GM12878 (cell line): ENCODE results near the gene SNX19. TPM values are rescaled to one million over a fixed set of nuclear protein-coding genes. Genes with fewer than 3 reads are reported as not detected.

Experiments used
- ATAC-seq: fragments of 200-7000 bp; cut with Tn5 transposase; 3 replicates; pipeline ENCODE4 v1.9.1; 2020; ENCODE audit warnings: mild to moderate bottlenecking, moderate library complexity
- BruUV-seq: library from RNA; stranded (reverse); fragments of 400-500 nt; replicated peaks from 2 replicates; lab custom pipeline; 2021; lab: Mats Ljungman, UMichigan
- CTCF ChIA-PET: fragments of 300-600 bp; sonication (Branson Sonifier 250); formaldehyde crosslinking; extraction: SDS; loops from one replicate; lab custom pipeline; 2021; ENCODE audit warnings: inconsistent platforms; lab: Yijun Ruan, JAX
- POLR2A ChIA-PET: fragments of 350-600 bp; formaldehyde crosslinking; extraction: SDS; loops from one replicate; lab custom pipeline; 2021; ENCODE audit warnings: inconsistent platforms; lab: Charles Lee
- RAD21 ChIA-PET: fragments of 300-600 bp; sonication (Branson Sonifier 250); formaldehyde crosslinking; loops from one replicate; lab custom pipeline; 2023; ENCODE audit warnings: antibody characterized with exemption; ENCODE audit not compliant: unreplicated experiment; lab: Charles Lee
- SMC1A ChIA-PET: fragments of 300-600 bp; sonication (Branson Sonifier 250); formaldehyde crosslinking; loops from one replicate; lab custom pipeline; 2023; ENCODE audit not compliant: unreplicated experiment, uncharacterized antibody; lab: Charles Lee
- DNase-seq: peaks from one replicate; pipeline ENCODE4 v3.0.0-alpha.2; 2011; ENCODE audit warnings: low read depth, low spot score
- FAIRE-seq: peaks from 3 replicates; lab custom pipeline; 2011; peaks lifted over from hg19 to GRCh38; lab: Jason Lieb, UNC
- H2AFZ ChIP-seq: 2 replicates; pipeline ENCODE4 v1.6.0; 2011; ENCODE audit warnings: low read depth, low read length, control low read depth; ENCODE audit not compliant: control insufficient read depth
- H3K27ac ChIP-seq: 2 replicates; pipeline ENCODE4 v1.5.1; 2011; ENCODE audit warnings: control low read depth; ENCODE audit not compliant: control insufficient read depth, insufficient read depth
- H3K27me3 ChIP-seq, 2 experiments: replicated peaks in 1 of 2; 2 replicates each; pipeline versions ENCODE4 v1.6.0 to v1.6.1; 2011; ENCODE audit warnings: low read length in 1 of 2; ENCODE audit not compliant: control insufficient read depth in 2 of 2, insufficient read depth in 2 of 2
- H3K36me3 ChIP-seq, 2 experiments: 2 replicates each; pipeline ENCODE4 v1.5.1; 2011; ENCODE audit warnings: low read length in 1 of 2; ENCODE audit not compliant: control insufficient read depth in 2 of 2, insufficient read depth in 2 of 2
- H3K4me1 ChIP-seq: 2 replicates; pipeline ENCODE4 v1.6.1; 2011; ENCODE audit warnings: mild to moderate bottlenecking, low read length, moderate library complexity, mixed read lengths; ENCODE audit not compliant: control insufficient read depth, insufficient read depth
- H3K4me2 ChIP-seq: 2 replicates; pipeline ENCODE4 v1.6.0; 2011; ENCODE audit warnings: control low read depth; ENCODE audit not compliant: control insufficient read depth, insufficient read depth
- H3K4me3 ChIP-seq: fragments of 200-600 bp; sonication (generic); 2 replicates; pipeline ENCODE4 v1.5.1; 2016
- H3K79me2 ChIP-seq: 2 replicates; pipeline ENCODE4 v1.6.0; 2011; ENCODE audit warnings: low read length; ENCODE audit not compliant: control insufficient read depth, insufficient read depth
- H3K9ac ChIP-seq: 2 replicates; pipeline ENCODE4 v1.8.0; 2011; ENCODE audit warnings: low read length, control low read depth, mixed read lengths; ENCODE audit not compliant: control insufficient read depth, insufficient read depth
- H3K9me3 ChIP-seq: replicated peaks from 3 replicates; pipeline ENCODE4 v1.5.1; 2011; ENCODE audit warnings: mild to moderate bottlenecking, low read length; ENCODE audit not compliant: control insufficient read depth, insufficient read depth
- H4K20me1 ChIP-seq: 2 replicates; pipeline ENCODE4 v1.6.0; 2011; ENCODE audit not compliant: control insufficient read depth, insufficient read depth
- ATF2 ChIP-seq: IDR thresholded peaks from 2 replicates; pipeline ENCODE4 v1.6.1; 2012; ENCODE audit warnings: low read length, inconsistent platforms
- CBX3 ChIP-seq: fragments of 200-600 bp; sonication (generic); IDR thresholded peaks from 2 replicates; pipeline ENCODE4 v1.6.1; 2016; ENCODE audit warnings: low read depth, borderline replicate concordance
- PAX8 ChIP-seq: fragments of 450-650 bp; IDR thresholded peaks from 2 replicates; pipeline ENCODE4 v1.6.1; 2017; ENCODE audit warnings: mild to moderate bottlenecking, moderate library complexity
- POLR2A ChIP-seq: IDR thresholded peaks from 2 replicates; pipeline ENCODE4 v1.6.1; 2011; ENCODE audit warnings: low read depth, mild to moderate bottlenecking, low read length
- RBBP5 ChIP-seq: fragments of 200-600 bp; sonication (generic); conservative IDR thresholded peaks from 2 replicates; pipeline ENCODE4 v1.6.1; 2016
- STAT1 ChIP-seq: fragments of 450-650 bp; conservative IDR thresholded peaks from 2 replicates; pipeline ENCODE4 v1.6.1; 2014; ENCODE audit warnings: antibody characterized with exemption, mild to moderate bottlenecking
- USF1 ChIP-seq: IDR thresholded peaks from 2 replicates; pipeline ENCODE4 v1.6.1; 2011; ENCODE audit warnings: borderline replicate concordance, low read depth, mild to moderate bottlenecking, moderate library complexity, mixed read lengths, low read length; ENCODE audit not compliant: insufficient read depth; ENCODE audit errors: extremely low read length
- YY1 ChIP-seq: IDR thresholded peaks from 2 replicates; pipeline ENCODE4 v1.6.1; 2011; ENCODE audit warnings: low read depth, mild to moderate bottlenecking, low read length
- WGBS: methylation state at CpG from one replicate; pipeline ENCODE4 v1.1.6; 2016; ENCODE audit warnings: low lambda C conversion rate; ENCODE audit not compliant: insufficient replicate concordance, insufficient coverage; ENCODE audit errors: missing lambda C conversion rate; 5-methylcytosine and 5-hydroxymethylcytosine counted together
- in situ Hi-C: fragments of 300-500 bp; cut with MboI; formaldehyde crosslinking; loops from 9 replicates; pipeline ENCODE4 v1.14.3; 2018; ENCODE audit warnings: mixed read lengths
- intact Hi-C: fragments of 100-400 bp; cut with micrococcal nuclease; formaldehyde crosslinking; loops from one replicate; pipeline ENCODE4 v1.14.2; 2022; ENCODE audit not compliant: unreplicated experiment
- polyA plus RNA-seq, 11 experiments: library from polyadenylated mRNA; depleted of rRNA in 4 of 11; unstranded in 6 of 11; stranded (reverse) in 5 of 11; fragments of >200 nt; fragmentation: Nextera tagmentation in 4 of 11; fragmentation: Illumina TruSeq in 1 of 11; extraction: Ambion mirVana in 4 of 11; extraction: Trizol in 1 of 11; gene quantifications; 1 replicate in 1 of 11; 2 replicates in 10 of 11; pipeline versions ENCODE4 v1.2.1 to v1.2.3, GENCODE V29; 2011 to 2016; ENCODE audit warnings: inconsistent platforms in 2 of 11, missing spikeins in 2 of 11, low read depth in 1 of 11
- total RNA-seq, 4 experiments: library from RNA; depleted of rRNA in 3 of 4; stranded (reverse); fragments of >200 nt in 3 of 4; fragmentation: Illumina TruSeq in 1 of 4; extraction: Trizol in 1 of 4; gene quantifications; 2 replicates each; pipeline versions ENCODE4 v1.2.1 to v1.2.3, GENCODE V29; 2013 to 2021
- TF ChIP-seq, protein P1 (sequence below): IDR thresholded peaks from 2 replicates; pipeline ENCODE4 v1.6.1; 2012; ENCODE audit warnings: mild to moderate bottlenecking, low read depth, low read length
- TF ChIP-seq, protein P2 (sequence below): fragments of 450-650 bp; IDR thresholded peaks from 2 replicates; pipeline ENCODE4 v1.6.1; 2018; ENCODE audit warnings: borderline replicate concordance, mild to moderate bottlenecking; ENCODE audit not compliant: partially characterized antibody
- TF ChIP-seq, protein P3 (sequence below): fragments of 450-650 bp; IDR thresholded peaks from 2 replicates; pipeline ENCODE4 v1.6.1; 2014; ENCODE audit warnings: mild to moderate bottlenecking

The SNX19 gene
- total and polyA plus RNA-seq, 10 of the 15 experiments (the other 5 are each of a cell fraction or from before 2014, with no cell fraction given): 3.0 to 46.9 (median 30.4) TPM

DNA sequence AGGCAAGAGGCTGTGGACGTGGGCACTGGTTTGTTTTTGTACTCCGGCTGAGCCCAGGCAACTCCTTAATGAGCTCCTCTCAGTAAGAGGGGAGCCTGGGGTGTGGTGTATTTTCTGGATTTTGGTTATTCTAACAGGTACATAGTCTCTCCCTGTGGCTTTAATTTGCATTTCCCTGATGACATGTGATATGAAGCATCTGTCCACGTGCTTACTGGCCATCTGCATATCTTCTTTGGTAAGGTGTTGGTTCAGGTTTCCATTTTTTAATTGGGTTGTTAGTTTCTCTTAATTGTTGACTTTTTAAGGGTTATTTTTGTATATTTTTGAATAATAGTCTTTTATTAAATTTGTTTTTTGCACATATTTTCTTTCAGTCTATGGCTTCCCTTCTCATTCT is 30.8 kb upstream of the SNX19 start (continued):
- TF ChIP-seq, protein P1, sequence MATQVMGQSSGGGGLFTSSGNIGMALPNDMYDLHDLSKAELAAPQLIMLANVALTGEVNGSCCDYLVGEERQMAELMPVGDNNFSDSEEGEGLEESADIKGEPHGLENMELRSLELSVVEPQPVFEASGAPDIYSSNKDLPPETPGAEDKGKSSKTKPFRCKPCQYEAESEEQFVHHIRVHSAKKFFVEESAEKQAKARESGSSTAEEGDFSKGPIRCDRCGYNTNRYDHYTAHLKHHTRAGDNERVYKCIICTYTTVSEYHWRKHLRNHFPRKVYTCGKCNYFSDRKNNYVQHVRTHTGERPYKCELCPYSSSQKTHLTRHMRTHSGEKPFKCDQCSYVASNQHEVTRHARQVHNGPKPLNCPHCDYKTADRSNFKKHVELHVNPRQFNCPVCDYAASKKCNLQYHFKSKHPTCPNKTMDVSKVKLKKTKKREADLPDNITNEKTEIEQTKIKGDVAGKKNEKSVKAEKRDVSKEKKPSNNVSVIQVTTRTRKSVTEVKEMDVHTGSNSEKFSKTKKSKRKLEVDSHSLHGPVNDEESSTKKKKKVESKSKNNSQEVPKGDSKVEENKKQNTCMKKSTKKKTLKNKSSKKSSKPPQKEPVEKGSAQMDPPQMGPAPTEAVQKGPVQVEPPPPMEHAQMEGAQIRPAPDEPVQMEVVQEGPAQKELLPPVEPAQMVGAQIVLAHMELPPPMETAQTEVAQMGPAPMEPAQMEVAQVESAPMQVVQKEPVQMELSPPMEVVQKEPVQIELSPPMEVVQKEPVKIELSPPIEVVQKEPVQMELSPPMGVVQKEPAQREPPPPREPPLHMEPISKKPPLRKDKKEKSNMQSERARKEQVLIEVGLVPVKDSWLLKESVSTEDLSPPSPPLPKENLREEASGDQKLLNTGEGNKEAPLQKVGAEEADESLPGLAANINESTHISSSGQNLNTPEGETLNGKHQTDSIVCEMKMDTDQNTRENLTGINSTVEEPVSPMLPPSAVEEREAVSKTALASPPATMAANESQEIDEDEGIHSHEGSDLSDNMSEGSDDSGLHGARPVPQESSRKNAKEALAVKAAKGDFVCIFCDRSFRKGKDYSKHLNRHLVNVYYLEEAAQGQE: no peak

- WGBS: 54% methylated on average over 9 of the region's 9 CpGs
- TF ChIP-seq, protein P2, sequence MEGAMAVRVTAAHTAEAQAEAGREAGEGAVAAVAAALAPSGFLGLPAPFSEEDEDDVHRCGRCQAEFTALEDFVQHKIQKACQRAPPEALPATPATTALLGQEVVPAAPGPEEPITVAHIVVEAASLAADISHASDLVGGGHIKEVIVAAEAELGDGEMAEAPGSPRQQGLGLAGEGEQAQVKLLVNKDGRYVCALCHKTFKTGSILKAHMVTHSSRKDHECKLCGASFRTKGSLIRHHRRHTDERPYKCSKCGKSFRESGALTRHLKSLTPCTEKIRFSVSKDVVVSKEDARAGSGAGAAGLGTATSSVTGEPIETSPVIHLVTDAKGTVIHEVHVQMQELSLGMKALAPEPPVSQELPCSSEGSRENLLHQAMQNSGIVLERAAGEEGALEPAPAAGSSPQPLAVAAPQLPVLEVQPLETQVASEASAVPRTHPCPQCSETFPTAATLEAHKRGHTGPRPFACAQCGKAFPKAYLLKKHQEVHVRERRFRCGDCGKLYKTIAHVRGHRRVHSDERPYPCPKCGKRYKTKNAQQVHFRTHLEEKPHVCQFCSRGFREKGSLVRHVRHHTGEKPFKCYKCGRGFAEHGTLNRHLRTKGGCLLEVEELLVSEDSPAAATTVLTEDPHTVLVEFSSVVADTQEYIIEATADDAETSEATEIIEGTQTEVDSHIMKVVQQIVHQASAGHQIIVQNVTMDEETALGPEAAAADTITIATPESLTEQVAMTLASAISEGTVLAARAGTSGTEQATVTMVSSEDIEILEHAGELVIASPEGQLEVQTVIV: no peak
- TF ChIP-seq USF1 (no peak), STAT1 (no peak), PAX8 (no peak), RBBP5 (no peak), CBX3 (no peak), POLR2A (no peak), YY1 (no peak), ATF2 (no peak)
- TF ChIP-seq, protein P3, sequence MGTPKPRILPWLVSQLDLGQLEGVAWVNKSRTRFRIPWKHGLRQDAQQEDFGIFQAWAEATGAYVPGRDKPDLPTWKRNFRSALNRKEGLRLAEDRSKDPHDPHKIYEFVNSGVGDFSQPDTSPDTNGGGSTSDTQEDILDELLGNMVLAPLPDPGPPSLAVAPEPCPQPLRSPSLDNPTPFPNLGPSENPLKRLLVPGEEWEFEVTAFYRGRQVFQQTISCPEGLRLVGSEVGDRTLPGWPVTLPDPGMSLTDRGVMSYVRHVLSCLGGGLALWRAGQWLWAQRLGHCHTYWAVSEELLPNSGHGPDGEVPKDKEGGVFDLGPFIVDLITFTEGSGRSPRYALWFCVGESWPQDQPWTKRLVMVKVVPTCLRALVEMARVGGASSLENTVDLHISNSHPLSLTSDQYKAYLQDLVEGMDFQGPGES: no peak
Measured at GRCh38 chr11:130945896-130946295, 29.6 kb upstream of the SNX19 start.

More at GRCh38 chr11:130945896-130946295, 29.6 kb upstream of the SNX19 start:
- Histone ChIP-seq H4K20me1 (no peaks in the 10 kb centered on the region), H3K4me2 (no peak overlapping the region), H3K9ac (no peak overlapping the region), H3K9me3 (no peaks in the 10 kb centered on the region), H3K27me3 (no peaks in the 10 kb centered on the region), H3K79me2 (no peaks in the 10 kb centered on the region), H3K4me1 (no peaks in the 10 kb centered on the region), H3K4me3 (no peak overlapping the region), H3K27ac (no peak overlapping the region), H2AFZ (no peak overlapping the region), H3K36me3 (no peaks in the 10 kb centered on the region)
- ChIA-PET SMC1A (no interaction called here), CTCF (no interaction called here), RAD21 (no interaction called here), POLR2A (no interaction called here)
- no peak for DNase-seq
- ATAC-seq: no peak
- in situ Hi-C loops: no loop called here
- no peak for FAIRE-seq
- intact Hi-C loops: no loop called here
- BruUV-seq: no TSS peak
